NB4 (cell line): ENCODE data around the gene B3GALT4.
"Not testable (repeated sequence)": the region's sequence is repeated elsewhere in the genome, so short reads cannot be mapped to it uniquely, and the experiment has no call there.

Experiments
- DNase-seq: peaks from one replicate; pipeline ENCODE4 v3.0.0; 2010; ENCODE audit warnings: low read depth
- H3K4me3 ChIP-seq: one replicate; pipeline ENCODE4 v1.5.1; 2011; ENCODE audit warnings: mild to moderate bottlenecking, low read depth, low read length, moderate library complexity
- MAX ChIP-seq: IDR thresholded peaks from 2 replicates; pipeline ENCODE4 v1.6.1; 2011; ENCODE audit warnings: low read depth, low read length
- MYC ChIP-seq: IDR thresholded peaks from 2 replicates; pipeline ENCODE4 v1.6.1; 2011; ENCODE audit warnings: low read depth, low read length
- POLR2A ChIP-seq: IDR thresholded peaks from 2 replicates; pipeline ENCODE4 v1.6.1; 2011; ENCODE audit warnings: mild to moderate bottlenecking; ENCODE audit not compliant: insufficient read length; ENCODE audit errors: extremely low read depth
- TF ChIP-seq, protein P1 (sequence below): IDR thresholded peaks from one replicate; pipeline ENCODE4 v1.5.1; 2012; ENCODE audit warnings: low read depth, low read length

The B3GALT4 gene

DNA sequence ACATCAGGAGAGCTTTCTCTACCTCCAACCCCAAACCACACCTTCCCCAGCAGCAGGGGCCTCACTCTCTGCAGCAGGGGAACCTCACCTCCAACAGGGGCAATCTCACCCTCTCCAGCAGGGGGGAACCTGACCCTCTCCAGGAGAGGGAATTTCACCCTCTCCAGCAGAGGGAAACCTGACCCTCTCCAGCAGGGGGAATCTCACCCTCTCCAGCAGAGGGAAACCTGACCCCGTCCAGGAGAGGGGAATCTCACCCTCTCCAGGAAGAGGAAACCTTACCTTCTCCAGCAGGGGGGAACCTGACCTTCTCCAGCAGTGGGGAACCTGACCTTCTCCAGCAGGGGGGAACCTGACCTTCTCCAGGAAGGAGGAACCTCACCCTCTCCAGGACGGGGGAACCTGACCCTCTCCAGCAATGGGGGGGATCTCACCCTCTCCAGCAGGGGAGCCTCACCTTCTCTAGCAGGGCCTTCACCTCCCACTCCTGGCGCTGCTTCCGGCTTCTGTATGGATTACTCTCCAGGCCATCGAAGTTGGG, 3.1 kb downstream of the B3GALT4 start:
- peak; percentile 59 for DNase-seq
- H3K4me3 ChIP-seq, result no peak overlapping the region
- TF ChIP-seq POLR2A (no peak), MYC (no peak)
- TF ChIP-seq, protein P1, sequence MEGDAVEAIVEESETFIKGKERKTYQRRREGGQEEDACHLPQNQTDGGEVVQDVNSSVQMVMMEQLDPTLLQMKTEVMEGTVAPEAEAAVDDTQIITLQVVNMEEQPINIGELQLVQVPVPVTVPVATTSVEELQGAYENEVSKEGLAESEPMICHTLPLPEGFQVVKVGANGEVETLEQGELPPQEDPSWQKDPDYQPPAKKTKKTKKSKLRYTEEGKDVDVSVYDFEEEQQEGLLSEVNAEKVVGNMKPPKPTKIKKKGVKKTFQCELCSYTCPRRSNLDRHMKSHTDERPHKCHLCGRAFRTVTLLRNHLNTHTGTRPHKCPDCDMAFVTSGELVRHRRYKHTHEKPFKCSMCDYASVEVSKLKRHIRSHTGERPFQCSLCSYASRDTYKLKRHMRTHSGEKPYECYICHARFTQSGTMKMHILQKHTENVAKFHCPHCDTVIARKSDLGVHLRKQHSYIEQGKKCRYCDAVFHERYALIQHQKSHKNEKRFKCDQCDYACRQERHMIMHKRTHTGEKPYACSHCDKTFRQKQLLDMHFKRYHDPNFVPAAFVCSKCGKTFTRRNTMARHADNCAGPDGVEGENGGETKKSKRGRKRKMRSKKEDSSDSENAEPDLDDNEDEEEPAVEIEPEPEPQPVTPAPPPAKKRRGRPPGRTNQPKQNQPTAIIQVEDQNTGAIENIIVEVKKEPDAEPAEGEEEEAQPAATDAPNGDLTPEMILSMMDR, result peak; percentile 54

DNA sequence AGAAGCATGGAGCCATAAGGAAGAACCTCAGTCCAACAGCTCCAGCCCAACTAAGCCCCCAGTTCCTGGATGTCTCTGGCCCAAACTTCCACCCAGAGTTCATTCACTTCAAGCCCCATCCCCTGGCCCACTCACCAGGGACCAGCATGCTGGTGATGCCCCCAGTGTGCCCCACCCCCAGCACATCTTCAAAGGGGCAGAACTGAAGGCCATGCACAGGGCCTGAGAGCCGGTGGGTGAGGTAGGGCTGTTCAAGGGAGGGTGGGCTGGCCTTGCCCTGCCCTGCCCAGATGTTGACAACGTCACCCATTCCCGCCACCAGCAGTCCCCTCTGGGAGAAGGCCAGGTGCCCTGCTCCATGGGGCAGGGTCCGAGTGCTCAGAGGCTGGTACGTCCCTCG, 3.6 kb downstream of the B3GALT4 start:
- H3K4me3 ChIP-seq, result no peak overlapping the region
- TF ChIP-seq MYC (no peak), MAX (no peak), POLR2A (no peak)
- TF ChIP-seq, protein P1, result no peak
- peak; percentile 0 for DNase-seq

DNA sequence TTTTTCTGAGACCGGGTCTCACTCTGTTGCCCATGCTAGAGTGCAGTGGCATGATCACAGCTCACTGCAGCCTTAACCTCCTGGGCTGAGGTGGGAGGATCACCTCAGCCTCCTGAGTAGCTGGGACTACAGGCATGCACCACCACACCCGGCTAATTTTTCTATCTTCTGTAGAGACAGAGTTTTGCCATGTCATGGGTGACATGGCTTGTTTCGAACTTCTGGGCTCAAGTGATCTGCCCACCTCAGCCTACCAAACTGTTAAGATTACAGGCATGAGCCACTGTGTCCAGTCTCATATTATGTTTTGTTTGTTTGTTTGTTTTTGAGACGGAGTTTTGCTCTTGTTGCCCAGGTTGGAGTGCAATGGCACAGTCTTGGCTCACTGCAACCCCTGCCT, 8.3 kb downstream of the B3GALT4 start:
- DNase-seq, H3K4me3 ChIP-seq: not testable (repeated sequence)

DNA sequence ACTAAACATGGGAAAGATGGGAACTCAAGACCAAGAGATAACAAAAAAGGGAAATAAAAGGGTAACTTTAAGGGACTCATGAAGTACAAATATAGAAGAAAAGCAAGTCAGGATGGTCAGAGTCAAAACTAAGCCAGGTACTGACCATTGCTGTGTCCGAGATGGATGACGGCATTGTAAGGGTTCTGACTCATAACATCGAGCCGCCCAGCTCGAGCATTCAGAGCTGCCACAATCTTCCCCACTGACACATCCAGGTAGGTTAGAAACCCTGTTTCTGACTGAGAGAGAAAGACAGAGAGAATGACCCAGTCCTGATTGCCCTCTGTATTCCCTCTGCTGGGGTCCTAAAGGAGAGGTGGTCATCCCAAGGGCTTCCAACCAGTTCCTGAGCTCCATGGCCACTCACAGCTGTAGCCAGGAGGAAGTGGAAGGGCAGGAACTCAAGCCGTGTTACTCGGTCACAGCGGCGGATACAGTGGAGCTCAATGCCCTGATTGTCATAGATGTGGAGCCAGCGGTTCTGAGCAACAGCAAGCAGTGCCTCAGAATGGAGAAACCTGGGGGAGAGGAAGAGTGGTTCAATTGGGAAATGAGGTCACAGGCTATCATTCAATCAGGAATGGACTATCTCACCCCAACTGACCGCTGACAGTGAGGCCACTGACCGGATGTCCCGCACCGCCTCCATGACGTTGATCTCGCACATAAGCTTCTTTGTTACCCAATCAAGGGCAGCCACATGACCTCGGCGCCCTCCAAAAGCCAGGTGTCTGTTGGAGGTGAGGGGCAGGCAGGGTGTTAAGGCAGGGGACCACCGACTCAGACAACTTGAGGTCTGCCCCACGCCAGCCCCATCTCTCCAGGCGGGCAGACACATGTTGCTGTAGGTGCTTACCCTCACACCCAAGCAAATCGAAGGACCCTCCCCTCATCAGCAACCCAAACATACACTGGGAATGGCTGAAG, 10.3 kb downstream of the B3GALT4 start:
- TF ChIP-seq, protein P1, result no peak
- no peak for TF ChIP-seq MAX
- TF ChIP-seq MYC, result no peak
- no peak for TF ChIP-seq POLR2A
- H3K4me3 ChIP-seq, result peak overlapping the region; percentile 73
- no peak for DNase-seq

DNA sequence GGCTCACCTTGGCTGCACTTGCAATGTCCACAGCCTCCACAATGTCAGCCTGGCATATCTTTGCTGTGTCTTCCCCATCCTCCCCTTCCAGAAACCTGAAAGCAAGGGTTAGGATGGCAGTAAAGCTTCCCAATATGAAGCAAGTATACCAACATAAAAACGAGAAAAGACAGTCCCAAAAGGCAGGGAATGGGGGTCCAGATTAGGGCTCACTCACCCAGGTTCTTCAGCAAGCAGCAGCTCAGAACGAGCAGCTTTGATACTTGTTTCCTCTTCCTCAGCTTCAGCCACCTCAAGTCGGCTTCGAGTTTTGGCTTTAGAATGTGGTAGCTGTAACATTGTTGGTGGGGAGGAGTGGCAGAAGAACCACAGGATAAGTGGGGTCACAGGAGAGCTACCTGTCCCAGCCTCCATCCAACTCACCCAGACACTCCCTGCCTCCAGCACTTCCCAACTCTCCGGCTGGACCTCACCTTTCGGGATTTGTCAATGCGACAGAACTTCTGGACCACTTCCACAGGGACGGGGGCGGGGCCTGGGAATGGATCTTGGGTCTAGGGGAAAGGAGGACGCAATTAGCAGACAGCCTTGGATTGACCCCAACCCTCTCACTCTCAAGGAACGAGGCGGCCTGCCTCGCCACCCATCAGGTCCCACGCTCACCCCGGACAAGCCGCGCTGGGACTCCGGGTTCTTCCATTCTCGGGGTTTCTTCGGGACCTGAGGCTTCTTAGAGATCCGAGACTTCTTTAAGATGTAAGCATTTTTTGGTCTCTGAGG, 11.4 kb downstream of the B3GALT4 start:
- no peak for DNase-seq
- TF ChIP-seq MAX, result no peak
- TF ChIP-seq MYC, result no peak
- TF ChIP-seq, protein P1, result no peak
- no peak for TF ChIP-seq POLR2A
- H3K4me3 ChIP-seq, result peak overlapping the region; percentile 73
